GM12873 (cell line): ENCODE measurements around the gene RNF25.

ENCODE experiments used
- CTCF ChIP-seq: IDR thresholded peaks from 2 replicates; pipeline ENCODE4 v1.5.1; 2012; ENCODE audit warnings: low read depth, mild to moderate bottlenecking, moderate library complexity, low read length, control low read depth; ENCODE audit not compliant: insufficient read depth; ENCODE audit errors: missing control alignments

RNF25 gene

GRCh38 chr2:218671654-218672566 lies at the start of gene RNF25, which contains the start of gene STK36:
Gene RNF25 (minus strand): TSS chr2:218672002. CDS start chr2:218671970, 32 bp downstream.
Gene STK36 (plus strand): TSS chr2:218672086. CDS start chr2:218672830, 744 bp downstream.
- TF ChIP-seq CTCF, result no peak

GRCh38 chr2:218721488-218721887 lies 49.7 kb upstream of the RNF25 start:
- TF ChIP-seq CTCF, result no peak

GRCh38 chr2:218720048-218721041 lies 48.5 kb upstream of the RNF25 start:
- no peak for TF ChIP-seq CTCF

GRCh38 chr2:218719457-218719856 lies 47.7 kb upstream of the RNF25 start:
- no peak for TF ChIP-seq CTCF

GRCh38 chr2:218718058-218718457 lies 46.3 kb upstream of the RNF25 start:
- no peak for TF ChIP-seq CTCF

GRCh38 chr2:218717262-218717661 lies 45.5 kb upstream of the RNF25 start:
- TF ChIP-seq CTCF, result no peak

GRCh38 chr2:218716070-218716469 lies 44.3 kb upstream of the RNF25 start:
- no peak for TF ChIP-seq CTCF
